ENCODE results near the gene KCTD15.

Gene KCTD15

GRCh38 chr19:33796164-33796875, at the start of gene KCTD15:
TSS of gene KCTD15 (plus strand) at chr19:33796870. CDS start at chr19:33800455, 3,585 bp downstream.
- DNase-seq (ENCODE audit: low spot score), result no peak

- DNase-seq (ENCODE audit: low spot score), result no peak
These were observed 49.4 kb upstream of the KCTD15 start for GRCh38 chr19:33747273-33747672.

- no peak for DNase-seq (ENCODE audit: low spot score)
These were observed 48.4 kb upstream of the KCTD15 start for GRCh38 chr19:33748231-33748630.

- DNase-seq (ENCODE audit: low spot score), result no peak
These were observed 47.7 kb upstream of the KCTD15 start for GRCh38 chr19:33749016-33749415.

GRCh38 chr19:33749619-33750175, 47.0 kb upstream of the KCTD15 start:
- no peak for DNase-seq (ENCODE audit: low spot score)

- no peak for DNase-seq (ENCODE audit: low spot score)
These were observed 45.9 kb upstream of the KCTD15 start for GRCh38 chr19:33750587-33751435.

GRCh38 chr19:33751436-33751770, 45.3 kb upstream of the KCTD15 start:
- DNase-seq (ENCODE audit: low spot score), result no peak

- no peak for DNase-seq (ENCODE audit: low spot score)
These were observed 44.5 kb upstream of the KCTD15 start for GRCh38 chr19:33752018-33752800.

- no peak for DNase-seq (ENCODE audit: low spot score)
These were observed 43.7 kb upstream of the KCTD15 start for GRCh38 chr19:33752945-33753344.

GRCh38 chr19:33754361-33754760, 42.3 kb upstream of the KCTD15 start:
- no peak for DNase-seq (ENCODE audit: low spot score)

GRCh38 chr19:33755099-33756035, 41.3 kb upstream of the KCTD15 start:
- DNase-seq (ENCODE audit: low spot score), result no peak

- no peak for DNase-seq (ENCODE audit: low spot score)
These were observed 40.5 kb upstream of the KCTD15 start for GRCh38 chr19:33756177-33756576.

- DNase-seq (ENCODE audit: low spot score), result no peak
These were observed 38.1 kb upstream of the KCTD15 start for GRCh38 chr19:33758541-33759013.

GRCh38 chr19:33759356-33759755, 37.3 kb upstream of the KCTD15 start:
- no peak for DNase-seq (ENCODE audit: low spot score)

- DNase-seq (ENCODE audit: low spot score), result no peak
These were observed 32.9 kb upstream of the KCTD15 start for GRCh38 chr19:33763633-33764371.

GRCh38 chr19:33766623-33767022, 30.0 kb upstream of the KCTD15 start:
- no peak for DNase-seq (ENCODE audit: low spot score)

GRCh38 chr19:33767898-33768413, 28.7 kb upstream of the KCTD15 start:
- no peak for DNase-seq (ENCODE audit: low spot score)

GRCh38 chr19:33769208-33769607, 27.5 kb upstream of the KCTD15 start:
- no peak for DNase-seq (ENCODE audit: low spot score)

- no peak for DNase-seq (ENCODE audit: low spot score)
These were observed 26.6 kb upstream of the KCTD15 start for GRCh38 chr19:33770107-33770506.

Data from hematopoietic multipotent progenitor cell treated with erythropoietin and hydrocortisone succinate and interleukin-3 and kit ligand, for 17 days (in vitro differentiated cells).